CD14-positive monocyte (primary cell): Measurements from ENCODE around the gene HMBS. TPM values are rescaled to one million over a fixed set of nuclear protein-coding genes. Genes with fewer than 3 reads are reported as not detected.

Experiments used
- DNase-seq, 3 donors: peaks; one replicate each; pipeline ENCODE4 v3.0.0-alpha.2; 2011 to 2022
- H2AFZ ChIP-seq: 2 replicates; pipeline ENCODE4 v1.6.0; 2012; ENCODE audit warnings: mild to moderate bottlenecking, low read depth, low read length, inconsistent platforms; ENCODE audit not compliant: insufficient read depth, poor library complexity, severe bottlenecking
- H3K27ac ChIP-seq, 2 donors: 1 replicate in 1 of 2; 2 replicates in 1 of 2; pipeline ENCODE4 v1.5.1; 2012 to 2013; ENCODE audit warnings: low read length in 2 of 2, control low read depth in 1 of 2, inconsistent platforms in 1 of 2, low read depth in 1 of 2, mild to moderate bottlenecking in 1 of 2
- H3K27me3 ChIP-seq, 2 donors: one replicate each; pipeline versions ENCODE4 v1.6.0 to v1.6.1; 2011 to 2013; ENCODE audit warnings: low read length in 2 of 2; ENCODE audit not compliant: control insufficient read depth in 2 of 2, insufficient read depth in 2 of 2
- H3K36me3 ChIP-seq, 2 donors: replicated peaks in 1 of 2; 1 replicate in 1 of 2; 2 replicates in 1 of 2; pipeline versions ENCODE4 v1.5.1 to v1.6.1; 2012 to 2013; ENCODE audit warnings: low read length in 2 of 2, control low read depth in 1 of 2, inconsistent platforms in 1 of 2, mild to moderate bottlenecking in 1 of 2; ENCODE audit not compliant: insufficient read depth in 2 of 2, control insufficient read depth in 1 of 2
- H3K4me1 ChIP-seq, 2 donors: 1 replicate in 1 of 2; 2 replicates in 1 of 2; pipeline versions ENCODE4 v1.5.1 to v1.6.1; 2012 to 2013; ENCODE audit warnings: low read length in 2 of 2, control low read depth in 1 of 2, inconsistent platforms in 1 of 2, mild to moderate bottlenecking in 1 of 2, moderate library complexity in 1 of 2; ENCODE audit not compliant: insufficient read depth in 2 of 2, control insufficient read depth in 1 of 2
- H3K4me2 ChIP-seq: replicated peaks from 2 replicates; pipeline ENCODE3; 2012; ENCODE audit warnings: low read length, moderate library complexity, mild to moderate bottlenecking; ENCODE audit not compliant: poor library complexity, severe bottlenecking; ENCODE audit errors: extremely low read depth
- H3K4me3 ChIP-seq, 3 experiments: fragments of 200-600 bp in 1 of 3; sonication (generic) in 1 of 3; replicated peaks in 1 of 3; 1 replicate in 2 of 3; 2 replicates in 1 of 3; pipeline ENCODE4 v1.5.1; 2011 to 2013; ENCODE audit warnings: low read length in 3 of 3, mild to moderate bottlenecking in 3 of 3, control low read depth in 2 of 3, low read depth in 2 of 3, inconsistent platforms in 1 of 3, moderate library complexity in 1 of 3
- H3K79me2 ChIP-seq: 2 replicates; pipeline ENCODE4 v1.6.0; 2012; ENCODE audit warnings: mild to moderate bottlenecking, control low read depth, inconsistent platforms, low read length, moderate library complexity; ENCODE audit not compliant: insufficient read depth
- H3K9ac ChIP-seq: 2 replicates; pipeline ENCODE4 v1.6.0; 2017; ENCODE audit warnings: low read length, mild to moderate bottlenecking; ENCODE audit not compliant: insufficient read depth, poor library complexity, severe bottlenecking
- H3K9me3 ChIP-seq, 2 donors: replicated peaks in 1 of 2; 1 replicate in 1 of 2; 2 replicates in 1 of 2; pipeline versions ENCODE4 v1.5.1 to v1.6.1; 2012 to 2013; ENCODE audit warnings: low read length in 2 of 2, control low read depth in 1 of 2; ENCODE audit not compliant: control insufficient read depth in 1 of 2, insufficient read depth in 1 of 2
- H4K20me1 ChIP-seq: 2 replicates; pipeline ENCODE4 v1.6.0; 2012; ENCODE audit warnings: mild to moderate bottlenecking, low read length, control low read depth, moderate library complexity; ENCODE audit not compliant: insufficient read depth
- H3K27ac Mint-ChIP-seq, 7 donors: one replicate each; pipeline ENCODE4 v1.8.0; 2020; ENCODE audit warnings: mild to moderate bottlenecking in 7 of 7, mixed read lengths in 7 of 7, moderate library complexity in 6 of 7, inconsistent platforms in 2 of 7
- H3K27me3 Mint-ChIP-seq, 3 donors: one replicate each; pipeline ENCODE4 v1.8.0; 2021 to 2022; ENCODE audit warnings: low read depth in 3 of 3, mild to moderate bottlenecking in 3 of 3, mixed read lengths in 3 of 3, moderate library complexity in 3 of 3, inconsistent platforms in 1 of 3
- H3K36me3 Mint-ChIP-seq, 2 donors: one replicate each; pipeline ENCODE4 v1.8.0; 2020; ENCODE audit warnings: mixed read lengths in 2 of 2, inconsistent platforms in 1 of 2, mild to moderate bottlenecking in 1 of 2
- H3K4me1 Mint-ChIP-seq: one replicate; pipeline ENCODE4 v1.8.0; 2020; ENCODE audit warnings: mild to moderate bottlenecking, mixed read lengths
- H3K4me3 Mint-ChIP-seq, 2 donors: one replicate each; pipeline ENCODE4 v1.8.0; 2020; ENCODE audit warnings: mild to moderate bottlenecking in 2 of 2, mixed read lengths in 2 of 2, moderate library complexity in 1 of 2
- H3K9me3 Mint-ChIP-seq, 7 donors: one replicate each; pipeline ENCODE4 v1.8.0; 2020 to 2022; ENCODE audit warnings: mixed read lengths in 7 of 7, mild to moderate bottlenecking in 6 of 7, moderate library complexity in 6 of 7, inconsistent platforms in 2 of 7
- CTCF ChIP-seq: fragments of 200-600 bp; IDR thresholded peaks from one replicate; pipeline ENCODE4 v1.8.0; 2022; ENCODE audit warnings: antibody characterized with exemption, mild to moderate bottlenecking
- WGBS: methylation state at CpG from one replicate; pipeline ENCODE4 v1.1.5; 2013; ENCODE audit warnings: missing lambda C conversion rate; ENCODE audit not compliant: insufficient coverage; 5-methylcytosine and 5-hydroxymethylcytosine counted together
- intact Hi-C, 2 donors: fragments of 100-400 bp; cut with micrococcal nuclease; formaldehyde crosslinking; loops; one replicate each; pipeline versions ENCODE4 v1.15.0 to v1.15.1; 2023
- polyA plus RNA-seq, 3 donors: library from polyadenylated mRNA; depleted of rRNA in 1 of 3; unstranded in 2 of 3; stranded (reverse) in 1 of 3; fragments of 300-500 nt in 2 of 3; fragments of >200 nt in 1 of 3; fragmentation: Illumina TruSeq in 2 of 3; gene quantifications; 1 replicate in 2 of 3; 2 replicates in 1 of 3; pipeline ENCODE4 v1.2.3, GENCODE V29; 2012 to 2021

HMBS gene
- polyA plus RNA-seq, 3 donors = 21.1 to 26.4 (median 25.2) TPM

- no peaks in the 10 kb centered on the region for H3K4me1 ChIP-seq
- H3K79me2 ChIP-seq = no peaks in the 10 kb centered on the region
- intact Hi-C loops = no loop called here
- Mint-ChIP-seq H3K36me3 (peaks cover 48 to 56% of the 10 kb centered on the region in 2 donors), H3K4me3 (no peak overlapping the region), H3K27ac (peak overlapping the region in 2 of 7 donors; percentile 15 to 69), H3K4me1 (peaks cover 3% of the 10 kb centered on the region), H3K9me3 (no peaks in the 10 kb centered on the region), H3K27me3 (peaks cover 0 to 2% (median 0%) of the 10 kb centered on the region in 3 donors)
- no peak overlapping the region for H3K9ac ChIP-seq
- no peaks in the 10 kb centered on the region for H3K27me3 ChIP-seq
- no peaks in the 10 kb centered on the region for H4K20me1 ChIP-seq
- peak; percentile 15 for TF ChIP-seq CTCF
- DNase-seq = no peak
- H3K27ac ChIP-seq = no peak overlapping the region
- no peaks in the 10 kb centered on the region for H3K9me3 ChIP-seq
- no peak overlapping the region for H2AFZ ChIP-seq
- WGBS = no CpG with 5 or more reads among the region's 6 CpGs
- no peak overlapping the region for H3K4me3 ChIP-seq
- H3K4me2 ChIP-seq = no peak overlapping the region
- peaks cover 37 to 55% of the 10 kb centered on the region in 2 donors for H3K36me3 ChIP-seq
These were observed 40.0 kb upstream of the HMBS start for GRCh38 chr11:119044708-119045107.

DNA sequence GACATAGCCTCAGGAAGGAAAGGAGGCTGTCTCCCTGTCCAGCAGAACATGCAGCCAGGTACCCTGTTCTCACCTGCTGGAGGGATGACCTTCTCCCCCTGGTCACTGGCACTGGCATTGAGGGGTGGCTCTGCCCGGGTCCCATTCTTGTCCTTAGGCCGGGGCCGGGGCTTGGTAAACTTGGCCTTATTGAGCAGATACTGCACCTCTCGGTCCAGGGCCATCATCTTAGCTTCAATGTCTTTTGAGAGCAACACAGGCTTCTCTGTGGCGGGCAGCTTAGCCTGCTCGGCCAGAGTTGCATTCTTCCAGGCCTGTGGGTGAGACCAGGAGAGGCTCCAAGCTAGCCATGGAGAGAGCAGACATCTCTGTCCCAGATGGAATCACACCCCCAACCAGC is 38.2 kb upstream of the HMBS start:
- no peaks in the 10 kb centered on the region for H3K9me3 Mint-ChIP-seq
- peaks cover 47 to 73% of the 10 kb centered on the region in 2 donors for H3K36me3 ChIP-seq
- no peak for DNase-seq
- intact Hi-C loops = no loop called here
- no peaks in the 10 kb centered on the region for H3K4me1 ChIP-seq
- H3K9me3 ChIP-seq = no peaks in the 10 kb centered on the region
- H3K27me3 Mint-ChIP-seq = no peaks in the 10 kb centered on the region
- H3K9ac ChIP-seq = no peak overlapping the region
- no peak overlapping the region for H2AFZ ChIP-seq
- no peaks in the 10 kb centered on the region for H3K79me2 ChIP-seq
- no peak overlapping the region for H3K4me3 ChIP-seq
- no peaks in the 10 kb centered on the region for H4K20me1 ChIP-seq
- no peaks in the 10 kb centered on the region for H3K27me3 ChIP-seq
- TF ChIP-seq CTCF = no peak
- H3K27ac ChIP-seq = no peak overlapping the region
- H3K4me2 ChIP-seq = no peak overlapping the region
- WGBS = 100% methylated on average over 5 of the region's 6 CpGs
- H3K4me3 Mint-ChIP-seq = no peak overlapping the region
- no peaks in the 10 kb centered on the region for H3K4me1 Mint-ChIP-seq
- H3K36me3 Mint-ChIP-seq = peaks cover 65 to 74% of the 10 kb centered on the region in 2 donors
- H3K27ac Mint-ChIP-seq = peak overlapping the region in 1 of 7 donors; percentile 61
